ENCODE results near the gene GALNT16.
"Not testable (repeated sequence)": the region's sequence is repeated elsewhere in the genome, so short reads cannot be mapped to it uniquely, and the experiment has no call there.

GALNT16 gene

GRCh38 chr14:69260190-69260860, 367 bp downstream of the GALNT16 start:
- no peak for DNase-seq

GRCh38 chr14:69260861-69261564, 1.1 kb downstream of the GALNT16 start:
- no peak for DNase-seq

- no peak for DNase-seq
Observed at GRCh38 chr14:69261761-69262331, 1.9 kb downstream of the GALNT16 start.

- no peak for DNase-seq
Observed at GRCh38 chr14:69262516-69262915, 2.6 kb downstream of the GALNT16 start.

- DNase-seq = no peak
Observed at GRCh38 chr14:69263364-69263763, 3.4 kb downstream of the GALNT16 start.

GRCh38 chr14:69263771-69264170, 3.8 kb downstream of the GALNT16 start:
- no peak for DNase-seq

GRCh38 chr14:69266572-69267345, 6.8 kb downstream of the GALNT16 start:
- no peak for DNase-seq

- DNase-seq = no peak
Observed at GRCh38 chr14:69267492-69267891, 7.5 kb downstream of the GALNT16 start.

GRCh38 chr14:69268223-69268622, 8.3 kb downstream of the GALNT16 start:
- DNase-seq = no peak

GRCh38 chr14:69268763-69269162, 8.8 kb downstream of the GALNT16 start:
- DNase-seq = no peak

GRCh38 chr14:69269381-69269780, 9.4 kb downstream of the GALNT16 start:
- no peak for DNase-seq

GRCh38 chr14:69270097-69270496, 10.1 kb downstream of the GALNT16 start:
- DNase-seq = no peak

GRCh38 chr14:69270795-69271708, 11.1 kb downstream of the GALNT16 start:
- no peak for DNase-seq

- DNase-seq = no peak
Observed at GRCh38 chr14:69274321-69274720, 14.4 kb downstream of the GALNT16 start.

- no peak for DNase-seq
Observed at GRCh38 chr14:69275331-69275730, 15.4 kb downstream of the GALNT16 start.

GRCh38 chr14:69277356-69277755, 17.4 kb downstream of the GALNT16 start:
- DNase-seq = not testable (repeated sequence)

GRCh38 chr14:69280746-69281291, 20.9 kb downstream of the GALNT16 start:
- no peak for DNase-seq

- no peak for DNase-seq
Observed at GRCh38 chr14:69281450-69282169, 21.7 kb downstream of the GALNT16 start.

GRCh38 chr14:69282448-69282847, 22.5 kb downstream of the GALNT16 start:
- DNase-seq = no peak

GRCh38 chr14:69284170-69284569, 24.2 kb downstream of the GALNT16 start:
- DNase-seq = no peak

GRCh38 chr14:69285661-69286255, 25.8 kb downstream of the GALNT16 start:
- DNase-seq = no peak

Data from GF-D8 (cell line).